MCF 10A (cell line): Measurements from ENCODE around the gene FBN1. TPM values are rescaled to one million over a fixed set of nuclear protein-coding genes. Genes with fewer than 3 reads are reported as not detected.

Experiments used
- BruUV-seq: library from RNA; stranded (reverse); fragments of 400-500 nt; replicated peaks from 2 replicates; lab custom pipeline; 2021; lab: Mats Ljungman, UMichigan
- CTCF ChIA-PET: fragments of 300-600 bp; sonication (Branson Sonifier 250); formaldehyde crosslinking; extraction: SDS; loops from one replicate; lab custom pipeline; 2021; ENCODE audit warnings: antibody characterized with exemption, inconsistent platforms; lab: Yijun Ruan, JAX
- POLR2A ChIA-PET: fragments of 300-600, 350-650 bp; sonication (Branson Sonifier 250); formaldehyde crosslinking; extraction: SDS; loops from one replicate; lab custom pipeline; 2020; ENCODE audit warnings: antibody characterized with exemption, inconsistent platforms; lab: Yijun Ruan, JAX
- DNase-seq: peaks from one replicate; pipeline ENCODE4 v3.0.0-alpha.2; 2018; ENCODE audit not compliant: unreplicated experiment
- H3K27ac Mint-ChIP-seq: one replicate; pipeline ENCODE4 v1.8.0; 2022; ENCODE audit warnings: mild to moderate bottlenecking, low read depth, mixed read lengths; ENCODE audit not compliant: unreplicated experiment
- H3K27me3 Mint-ChIP-seq: one replicate; pipeline ENCODE4 v1.8.0; 2022; ENCODE audit warnings: mixed read lengths; ENCODE audit not compliant: insufficient read depth, unreplicated experiment
- H3K36me3 Mint-ChIP-seq: one replicate; pipeline ENCODE4 v1.8.0; 2022; ENCODE audit warnings: mild to moderate bottlenecking, moderate library complexity, mixed read lengths; ENCODE audit not compliant: insufficient read depth, unreplicated experiment
- H3K4me1 Mint-ChIP-seq: one replicate; pipeline ENCODE4 v1.8.0; 2022; ENCODE audit warnings: mixed read lengths; ENCODE audit not compliant: insufficient read depth, unreplicated experiment
- H3K4me3 Mint-ChIP-seq: one replicate; pipeline ENCODE4 v1.8.0; 2022; ENCODE audit warnings: mild to moderate bottlenecking, moderate library complexity, mixed read lengths; ENCODE audit not compliant: unreplicated experiment
- H3K9me3 Mint-ChIP-seq: one replicate; pipeline ENCODE4 v1.8.0; 2022; ENCODE audit warnings: mixed read lengths; ENCODE audit not compliant: unreplicated experiment
- CTCF ChIP-seq: fragments of 200-600 bp; IDR thresholded peaks from one replicate; pipeline ENCODE4 v1.8.0; 2022; ENCODE audit warnings: antibody characterized with exemption, mild to moderate bottlenecking; ENCODE audit not compliant: unreplicated experiment
- intact Hi-C: fragments of 100-400 bp; cut with micrococcal nuclease; formaldehyde crosslinking; loops from 2 replicates; pipeline ENCODE4 v1.14.1; 2022
- total RNA-seq: library from RNA; stranded (reverse); gene quantifications from 2 replicates; pipeline ENCODE4 v1.2.3, GENCODE V29; 2022

Gene FBN1
- total RNA-seq, 1 experiment from 2014 or later: 14.3 TPM

GRCh38 chr15:48514103-48514816 lies 131.2 kb downstream of the FBN1 start:
- H3K4me3 Mint-ChIP-seq: no peak overlapping the region
- ChIA-PET CTCF (interaction anchor here (0.6 kb wide), 1 partner anchor 47 kb away, joined by 3 read pairs; no protein-coding TSS in a partner anchor), POLR2A (no interaction called here)
- H3K4me1 Mint-ChIP-seq: no peaks in the 10 kb centered on the region
- intact Hi-C loops: no loop called here
- no peak for TF ChIP-seq CTCF
- no peaks in the 10 kb centered on the region for H3K27me3 Mint-ChIP-seq
- peaks cover 7% of the 10 kb centered on the region for H3K36me3 Mint-ChIP-seq
- BruUV-seq: no TSS peak
- no peak for DNase-seq
- H3K27ac Mint-ChIP-seq: no peak overlapping the region
- no peaks in the 10 kb centered on the region for H3K9me3 Mint-ChIP-seq

DNA sequence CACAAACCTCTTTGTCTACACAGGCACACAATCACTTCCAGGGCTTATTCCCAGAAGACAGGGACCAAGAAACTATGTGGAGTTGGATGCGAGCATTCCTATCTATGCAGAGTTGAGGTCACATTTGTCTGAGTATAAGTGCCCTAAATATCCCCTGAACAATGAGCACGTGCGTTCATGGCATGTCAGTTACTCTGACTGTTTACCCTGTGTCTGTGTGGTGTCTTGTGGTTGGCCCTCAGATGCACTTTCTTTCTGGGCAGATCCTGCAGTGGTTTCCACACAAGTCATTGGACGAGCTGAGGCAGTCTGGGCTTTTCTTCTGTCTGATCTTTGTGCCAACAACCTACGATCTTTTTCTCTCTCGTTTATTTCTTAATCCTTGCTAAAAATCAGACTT lies 134.5 kb downstream of the FBN1 start:
- ChIA-PET POLR2A (interaction anchor here (0.6 to 1.0 kb wide), 2 partner anchors 54 to 59 kb away, joined by 3 to 4 read pairs; no protein-coding TSS in a partner anchor), CTCF (interaction anchor here (0.7 kb wide), 2 partner anchors 8 to 29 kb away, joined by 3 to 4 read pairs; no protein-coding TSS in a partner anchor)
- no peak for TF ChIP-seq CTCF
- no TSS peak for BruUV-seq
- H3K4me1 Mint-ChIP-seq: no peaks in the 10 kb centered on the region
- DNase-seq: no peak
- intact Hi-C loops: no loop called here
- no peaks in the 10 kb centered on the region for H3K27me3 Mint-ChIP-seq
- H3K4me3 Mint-ChIP-seq: no peak overlapping the region
- peaks cover 7% of the 10 kb centered on the region for H3K36me3 Mint-ChIP-seq
- no peak overlapping the region for H3K27ac Mint-ChIP-seq
- H3K9me3 Mint-ChIP-seq: no peaks in the 10 kb centered on the region

DNA sequence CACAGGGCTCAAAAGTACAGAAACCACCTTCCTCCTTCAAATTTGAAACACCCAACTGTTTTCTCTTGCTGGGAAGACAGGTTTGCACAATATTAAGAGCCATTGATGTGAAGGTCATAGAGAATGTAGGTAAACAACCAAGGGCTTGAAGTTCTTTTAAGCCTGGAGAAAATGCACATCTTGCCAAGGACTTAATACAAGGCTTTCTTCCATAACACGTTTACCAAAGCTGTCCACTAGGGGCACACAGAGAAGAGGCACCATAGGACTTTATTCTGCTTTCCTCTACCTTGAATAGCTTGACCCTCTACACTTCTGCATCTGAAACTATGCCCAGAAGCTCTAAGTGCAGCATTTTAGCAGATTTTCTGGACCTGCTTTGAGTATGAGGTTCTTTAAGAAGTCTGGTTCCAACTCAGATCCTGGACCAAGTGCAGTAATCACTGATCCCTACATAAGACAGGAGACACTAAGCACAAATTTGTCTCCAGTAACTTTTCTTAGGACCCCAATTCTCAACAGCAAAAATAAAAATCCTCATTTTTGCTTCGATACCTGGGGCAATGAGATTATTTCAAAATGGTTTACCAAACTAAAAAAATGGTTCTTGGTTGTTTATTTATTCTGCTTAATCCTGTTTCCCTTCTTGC lies 138.0 kb downstream of the FBN1 start:
- no peaks in the 10 kb centered on the region for H3K27me3 Mint-ChIP-seq
- ChIA-PET POLR2A (interaction anchor here (0.7 kb wide), 1 partner anchor 33 kb away, joined by 3 read pairs; no protein-coding TSS in a partner anchor), CTCF (interaction anchor here (0.6 to 1.9 kb wide), 9 partner anchors 9 to 1953 kb away, joined by 3 to 10 read pairs (median 3); no protein-coding TSS in a partner anchor)
- H3K27ac Mint-ChIP-seq: peak overlapping the region; percentile 66
- peaks cover 17% of the 10 kb centered on the region for H3K36me3 Mint-ChIP-seq
- H3K4me3 Mint-ChIP-seq: no peak overlapping the region
- BruUV-seq: no TSS peak
- peak; percentile 63 for DNase-seq
- no peaks in the 10 kb centered on the region for H3K9me3 Mint-ChIP-seq
- TF ChIP-seq CTCF: peak; percentile 33
- no peaks in the 10 kb centered on the region for H3K4me1 Mint-ChIP-seq
- intact Hi-C loops: loop anchor here (1.0 to 5.0 kb wide), 2 partner anchors 134 to 150 kb away; no protein-coding TSS in a partner anchor

GRCh38 chr15:48505067-48505466 lies 140.4 kb downstream of the FBN1 start:
- no TSS peak for BruUV-seq
- no peaks in the 10 kb centered on the region for H3K27me3 Mint-ChIP-seq
- peaks cover 19% of the 10 kb centered on the region for H3K36me3 Mint-ChIP-seq
- H3K27ac Mint-ChIP-seq: no peak overlapping the region
- DNase-seq: no peak
- TF ChIP-seq CTCF: no peak
- no peaks in the 10 kb centered on the region for H3K4me1 Mint-ChIP-seq
- ChIA-PET POLR2A (no interaction called here), CTCF (no interaction called here)
- no peak overlapping the region for H3K4me3 Mint-ChIP-seq
- no peaks in the 10 kb centered on the region for H3K9me3 Mint-ChIP-seq
- intact Hi-C loops: loop anchor here (5.0 kb wide), 1 partner anchor 148 kb away; no protein-coding TSS in a partner anchor
